ENCODE results near the gene PLAAT4.

The PLAAT4 gene

GRCh38 chr11:63558459-63559157, 22.0 kb downstream of the PLAAT4 start:
- no peak overlapping the region for H3K4me3 ChIP-seq (replicated peaks; ENCODE audit: low read depth, low read length)
- no peak for TF ChIP-seq CTCF (IDR thresholded peaks at IDR 0.05; ENCODE audit: low read length, missing control alignments)
- no peak for DNase-seq (ENCODE audit: low read depth)

- TF ChIP-seq CTCF (IDR thresholded peaks at IDR 0.05; ENCODE audit: low read length, missing control alignments) = no peak
- H3K4me3 ChIP-seq (replicated peaks; ENCODE audit: low read depth, low read length) = no peak overlapping the region
- DNase-seq (ENCODE audit: low read depth) = no peak
Measured at GRCh38 chr11:63560506-63561180, 24.0 kb downstream of the PLAAT4 start.

DNA sequence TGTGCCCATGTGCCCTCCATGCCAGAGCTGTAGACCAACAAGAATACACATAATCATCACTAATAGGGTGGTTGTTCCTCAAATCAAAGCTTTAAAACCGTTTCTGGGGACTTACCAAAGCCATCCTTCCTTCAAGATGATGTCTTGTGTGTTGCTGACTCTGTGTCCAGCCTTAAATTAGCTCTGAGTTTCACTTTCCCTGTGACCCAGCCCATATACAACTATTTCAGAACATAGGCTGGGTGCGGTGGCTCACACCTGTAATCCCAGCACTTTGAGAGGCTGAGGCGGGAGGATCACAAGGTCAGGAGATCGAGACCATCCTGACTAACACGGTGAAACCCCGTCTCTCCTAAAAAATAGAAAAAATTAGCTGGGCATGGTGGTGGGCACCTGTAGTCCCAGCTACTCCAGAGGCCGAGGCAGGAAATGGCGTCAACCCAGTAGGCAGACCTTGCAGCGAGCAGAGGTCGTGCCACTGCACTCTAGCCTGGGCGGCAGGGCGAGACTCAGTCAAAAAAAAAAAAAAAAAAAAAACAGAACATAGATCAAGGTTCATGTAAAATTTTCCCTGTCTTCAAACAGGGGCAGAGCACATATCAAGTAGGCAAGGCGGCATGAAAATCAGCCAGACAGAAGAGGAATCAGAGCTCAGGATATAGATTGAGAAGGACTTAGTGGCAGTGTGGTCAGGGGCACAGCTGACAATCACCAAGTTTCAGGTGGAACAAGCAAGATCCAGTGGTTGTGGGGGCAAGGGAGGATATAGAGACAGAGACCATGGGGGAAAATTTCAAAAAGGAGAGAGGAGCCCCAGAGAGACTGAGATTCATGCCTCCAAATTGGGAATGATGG, 26.8 kb downstream of the PLAAT4 start, which contains the start of gene PLAAT2:
PLAAT2 (minus strand) TSS at position 179 of the 855 bp plus-strand sequence; CDS start at position 124, 55 bp downstream.
- no peak for TF ChIP-seq CTCF (IDR thresholded peaks at IDR 0.05; ENCODE audit: low read length, missing control alignments)
- DNase-seq (ENCODE audit: low read depth) = no peak
- no peak within 1 kb of the TSS for H3K4me3 ChIP-seq (replicated peaks; ENCODE audit: low read depth, low read length)

- DNase-seq (ENCODE audit: low read depth) = no peak
- no peak for TF ChIP-seq CTCF (IDR thresholded peaks at IDR 0.05; ENCODE audit: low read length, missing control alignments)
- no peak overlapping the region for H3K4me3 ChIP-seq (replicated peaks; ENCODE audit: low read depth, low read length)
Measured at GRCh38 chr11:63564056-63564774, 27.6 kb downstream of the PLAAT4 start.

- no peak overlapping the region for H3K4me3 ChIP-seq (replicated peaks; ENCODE audit: low read depth, low read length)
- DNase-seq (ENCODE audit: low read depth) = no peak
- no peak for TF ChIP-seq CTCF (IDR thresholded peaks at IDR 0.05; ENCODE audit: low read length, missing control alignments)
Measured at GRCh38 chr11:63564784-63565350, 28.3 kb downstream of the PLAAT4 start.
